ENCODE measurements around the gene KRT86.
A peak's percentile ranks its signal among the peaks of the same experiment; 100 is the strongest.

The KRT86 gene

GRCh38 chr12:52266514-52266913 is 7.9 kb upstream of the KRT86 start:
- H3K4me3 ChIP-seq (ENCODE audit: low read length): no peak overlapping the region
- H3K9ac ChIP-seq (ENCODE audit: low read depth, low read length): no peak overlapping the region
- no peaks in the 10 kb centered on the region for H3K36me3 ChIP-seq (ENCODE audit: insufficient read depth, low read length)
- H3K4me1 ChIP-seq (ENCODE audit: control insufficient read depth, insufficient read depth, low read length): peaks cover 7% of the 10 kb centered on the region
- no peaks in the 10 kb centered on the region for H3K9me3 ChIP-seq (replicated peaks; ENCODE audit: low read length)
- H3K27me3 ChIP-seq (ENCODE audit: control insufficient read depth, insufficient read depth, low read length): no peaks in the 10 kb centered on the region
- no peak overlapping the region for H3K4me2 ChIP-seq (ENCODE audit: low read length)

GRCh38 chr12:52267266-52267665 is 7.2 kb upstream of the KRT86 start:
- H3K9me3 ChIP-seq (replicated peaks; ENCODE audit: low read length): no peaks in the 10 kb centered on the region
- no peak overlapping the region for H3K4me2 ChIP-seq (ENCODE audit: low read length)
- peaks cover 7% of the 10 kb centered on the region for H3K4me1 ChIP-seq (ENCODE audit: control insufficient read depth, insufficient read depth, low read length)
- H3K27me3 ChIP-seq (ENCODE audit: control insufficient read depth, insufficient read depth, low read length): no peaks in the 10 kb centered on the region
- H3K36me3 ChIP-seq (ENCODE audit: insufficient read depth, low read length): no peaks in the 10 kb centered on the region
- no peak overlapping the region for H3K9ac ChIP-seq (ENCODE audit: low read depth, low read length)
- no peak overlapping the region for H3K4me3 ChIP-seq (ENCODE audit: low read length)

- Histone ChIP-seq H3K4me2 (ENCODE audit: low read length) (no peak overlapping the region), H3K36me3 (ENCODE audit: insufficient read depth, low read length) (no peaks in the 10 kb centered on the region), H3K9ac (ENCODE audit: low read depth, low read length) (no peak overlapping the region), H3K4me3 (ENCODE audit: low read length) (no peak overlapping the region), H3K27me3 (ENCODE audit: control insufficient read depth, insufficient read depth, low read length) (no peaks in the 10 kb centered on the region), H3K4me1 (ENCODE audit: control insufficient read depth, insufficient read depth, low read length) (peaks cover 7% of the 10 kb centered on the region), H3K9me3 (replicated peaks; ENCODE audit: low read length) (no peaks in the 10 kb centered on the region)
These were observed 6.7 kb upstream of the KRT86 start for GRCh38 chr12:52267699-52268098.

GRCh38 chr12:52268212-52268611 is 6.2 kb upstream of the KRT86 start:
- Histone ChIP-seq H3K27me3 (ENCODE audit: control insufficient read depth, insufficient read depth, low read length) (no peaks in the 10 kb centered on the region), H3K4me3 (ENCODE audit: low read length) (no peak overlapping the region), H3K9me3 (replicated peaks; ENCODE audit: low read length) (no peaks in the 10 kb centered on the region), H3K4me1 (ENCODE audit: control insufficient read depth, insufficient read depth, low read length) (peaks cover 7% of the 10 kb centered on the region), H3K36me3 (ENCODE audit: insufficient read depth, low read length) (no peaks in the 10 kb centered on the region), H3K4me2 (ENCODE audit: low read length) (no peak overlapping the region), H3K9ac (ENCODE audit: low read depth, low read length) (no peak overlapping the region)

GRCh38 chr12:52270541-52271070 is 3.8 kb upstream of the KRT86 start:
- Histone ChIP-seq H3K9me3 (replicated peaks; ENCODE audit: low read length) (no peaks in the 10 kb centered on the region), H3K4me3 (ENCODE audit: low read length) (no peak overlapping the region), H3K36me3 (ENCODE audit: insufficient read depth, low read length) (no peaks in the 10 kb centered on the region), H3K4me2 (ENCODE audit: low read length) (no peak overlapping the region), H3K27me3 (ENCODE audit: control insufficient read depth, insufficient read depth, low read length) (no peaks in the 10 kb centered on the region), H3K9ac (ENCODE audit: low read depth, low read length) (no peak overlapping the region), H3K4me1 (ENCODE audit: control insufficient read depth, insufficient read depth, low read length) (peaks cover 7% of the 10 kb centered on the region)

GRCh38 chr12:52271158-52271557 is 3.3 kb upstream of the KRT86 start:
- H3K27me3 ChIP-seq (ENCODE audit: control insufficient read depth, insufficient read depth, low read length): no peaks in the 10 kb centered on the region
- H3K9me3 ChIP-seq (replicated peaks; ENCODE audit: low read length): no peaks in the 10 kb centered on the region
- no peaks in the 10 kb centered on the region for H3K36me3 ChIP-seq (ENCODE audit: insufficient read depth, low read length)
- H3K4me3 ChIP-seq (ENCODE audit: low read length): no peak overlapping the region
- H3K4me1 ChIP-seq (ENCODE audit: control insufficient read depth, insufficient read depth, low read length): peaks cover 7% of the 10 kb centered on the region
- no peak overlapping the region for H3K9ac ChIP-seq (ENCODE audit: low read depth, low read length)
- no peak overlapping the region for H3K4me2 ChIP-seq (ENCODE audit: low read length)

- Histone ChIP-seq H3K4me1 (ENCODE audit: control insufficient read depth, insufficient read depth, low read length) (peaks cover 34% of the 10 kb centered on the region), H3K36me3 (ENCODE audit: insufficient read depth, low read length) (no peaks in the 10 kb centered on the region), H3K4me2 (ENCODE audit: low read length) (no peak overlapping the region), H3K27me3 (ENCODE audit: control insufficient read depth, insufficient read depth, low read length) (no peaks in the 10 kb centered on the region), H3K4me3 (ENCODE audit: low read length) (no peak overlapping the region), H3K9me3 (replicated peaks; ENCODE audit: low read length) (no peaks in the 10 kb centered on the region), H3K9ac (ENCODE audit: low read depth, low read length) (no peak overlapping the region)
These were observed 1.2 kb downstream of the KRT86 start for GRCh38 chr12:52275686-52276085.

GRCh38 chr12:52277486-52278245 is 3.2 kb downstream of the KRT86 start:
- H3K4me2 ChIP-seq (ENCODE audit: low read length): no peak overlapping the region
- no peaks in the 10 kb centered on the region for H3K9me3 ChIP-seq (replicated peaks; ENCODE audit: low read length)
- H3K9ac ChIP-seq (ENCODE audit: low read depth, low read length): peak overlapping the region; percentile 7
- H3K4me1 ChIP-seq (ENCODE audit: control insufficient read depth, insufficient read depth, low read length): peaks cover 46% of the 10 kb centered on the region
- no peaks in the 10 kb centered on the region for H3K27me3 ChIP-seq (ENCODE audit: control insufficient read depth, insufficient read depth, low read length)
- H3K36me3 ChIP-seq (ENCODE audit: insufficient read depth, low read length): no peaks in the 10 kb centered on the region
- no peak overlapping the region for H3K4me3 ChIP-seq (ENCODE audit: low read length)

- Histone ChIP-seq H3K27me3 (ENCODE audit: control insufficient read depth, insufficient read depth, low read length) (no peaks in the 10 kb centered on the region), H3K9me3 (replicated peaks; ENCODE audit: low read length) (no peaks in the 10 kb centered on the region), H3K4me2 (ENCODE audit: low read length) (peak overlapping the region; percentile 68), H3K36me3 (ENCODE audit: insufficient read depth, low read length) (no peaks in the 10 kb centered on the region), H3K4me1 (ENCODE audit: control insufficient read depth, insufficient read depth, low read length) (peaks cover 46% of the 10 kb centered on the region), H3K4me3 (ENCODE audit: low read length) (peak overlapping the region; percentile 53), H3K9ac (ENCODE audit: low read depth, low read length) (peak overlapping the region; percentile 87)
These were observed 4.4 kb downstream of the KRT86 start for GRCh38 chr12:52278575-52279421.

GRCh38 chr12:52279422-52280318 is 5.2 kb downstream of the KRT86 start:
- Histone ChIP-seq H3K4me1 (ENCODE audit: control insufficient read depth, insufficient read depth, low read length) (peaks cover 51% of the 10 kb centered on the region), H3K9ac (ENCODE audit: low read depth, low read length) (peak overlapping the region; percentile 87), H3K27me3 (ENCODE audit: control insufficient read depth, insufficient read depth, low read length) (no peaks in the 10 kb centered on the region), H3K4me3 (ENCODE audit: low read length) (peak overlapping the region; percentile 19), H3K36me3 (ENCODE audit: insufficient read depth, low read length) (no peaks in the 10 kb centered on the region), H3K4me2 (ENCODE audit: low read length) (peak overlapping the region; percentile 68), H3K9me3 (replicated peaks; ENCODE audit: low read length) (no peaks in the 10 kb centered on the region)

GRCh38 chr12:52280319-52280795 is 5.9 kb downstream of the KRT86 start:
- Histone ChIP-seq H3K4me3 (ENCODE audit: low read length) (peak overlapping the region; percentile 34), H3K27me3 (ENCODE audit: control insufficient read depth, insufficient read depth, low read length) (no peaks in the 10 kb centered on the region), H3K4me2 (ENCODE audit: low read length) (peak overlapping the region; percentile 68), H3K36me3 (ENCODE audit: insufficient read depth, low read length) (no peaks in the 10 kb centered on the region), H3K4me1 (ENCODE audit: control insufficient read depth, insufficient read depth, low read length) (peaks cover 57% of the 10 kb centered on the region), H3K9me3 (replicated peaks; ENCODE audit: low read length) (no peaks in the 10 kb centered on the region), H3K9ac (ENCODE audit: low read depth, low read length) (peak overlapping the region; percentile 87)

All from skeletal muscle satellite cell (primary cell).